H1 (cell line): ENCODE data around the gene DHRS7B. TPM values are rescaled to one million over a fixed set of nuclear protein-coding genes. Genes with fewer than 3 reads are reported as not detected.

ENCODE experiments used
- CTCF ChIA-PET: fragments of 300-600 bp; sonication (Branson Sonifier 250); formaldehyde crosslinking; loops from one replicate; lab custom pipeline; 2021; ENCODE audit not compliant: partially characterized antibody; lab: Charles Lee
- POLR2A ChIA-PET: fragments of 300-600 bp; sonication (Branson Sonifier 250); formaldehyde crosslinking; loops from one replicate; lab custom pipeline; 2021; ENCODE audit warnings: inconsistent platforms; ENCODE audit not compliant: partially characterized antibody; lab: Charles Lee
- DNase-seq, 2 experiments: peaks; one replicate each; pipeline versions ENCODE4 v3.0.0 to v3.0.0-alpha.2; 2010 to 2022; ENCODE audit warnings: low spot score in 2 of 2, low read depth in 1 of 2, mixed read lengths in 1 of 2
- FAIRE-seq: peaks from 2 replicates; lab custom pipeline; 2011; peaks lifted over from hg19 to GRCh38; lab: Jason Lieb, UNC
- H2AFZ ChIP-seq: 2 replicates; pipeline ENCODE4 v1.8.1; 2012; ENCODE audit warnings: low read length, inconsistent platforms
- H2AK5ac ChIP-seq: 2 replicates; pipeline ENCODE4 v1.6.1; 2013; ENCODE audit warnings: low read depth, low read length
- H2BK120ac ChIP-seq: replicated peaks from 2 replicates; pipeline ENCODE3; 2013; ENCODE audit warnings: low read depth, low read length, inconsistent platforms
- H2BK12ac ChIP-seq: 2 replicates; pipeline ENCODE4 v1.6.1; 2013; ENCODE audit warnings: low read depth, low read length
- H2BK15ac ChIP-seq: 2 replicates; pipeline ENCODE4 v1.6.1; 2013; ENCODE audit warnings: low read length
- H2BK20ac ChIP-seq: 2 replicates; pipeline ENCODE4 v1.6.1; 2013; ENCODE audit warnings: low read length
- H2BK5ac ChIP-seq: 2 replicates; pipeline ENCODE4 v1.6.1; 2013; ENCODE audit warnings: low read depth, low read length
- H3K14ac ChIP-seq: 2 replicates; pipeline ENCODE4 v1.6.1; 2013; ENCODE audit warnings: inconsistent platforms; ENCODE audit not compliant: insufficient read length
- H3K18ac ChIP-seq: 2 replicates; pipeline ENCODE4 v1.6.1; 2013; ENCODE audit warnings: low read length; ENCODE audit errors: extremely low read depth
- H3K23ac ChIP-seq: 2 replicates; pipeline ENCODE4 v1.6.1; 2013; ENCODE audit warnings: inconsistent platforms; ENCODE audit not compliant: insufficient read length
- H3K23me2 ChIP-seq: 2 replicates; pipeline ENCODE4 v1.6.1; 2013; ENCODE audit warnings: low read depth, low read length
- H3K27ac ChIP-seq: 2 replicates; pipeline ENCODE4 v1.6.1; 2011; ENCODE audit warnings: low read depth, low read length, inconsistent platforms
- H3K27me3 ChIP-seq, 4 experiments: replicated peaks in 1 of 4; 1 replicate in 1 of 4; 2 replicates in 3 of 4; pipeline versions ENCODE4 v1.6.1 to v1.8.1; 2011 to 2013; ENCODE audit warnings: low read length in 3 of 4, mild to moderate bottlenecking in 3 of 4, inconsistent platforms in 2 of 4, mixed read lengths in 2 of 4, moderate library complexity in 1 of 4; ENCODE audit not compliant: control insufficient read depth in 3 of 4, insufficient read depth in 3 of 4; ENCODE audit errors: extremely low read depth in 1 of 4
- H3K36me3 ChIP-seq, 4 experiments: 2 replicates each; pipeline versions ENCODE4 v1.6.1 to v1.8.1; 2011 to 2013; ENCODE audit warnings: mild to moderate bottlenecking in 4 of 4, low read length in 3 of 4, moderate library complexity in 2 of 4, control low read depth in 1 of 4, inconsistent platforms in 1 of 4; ENCODE audit not compliant: insufficient read depth in 4 of 4, control insufficient read depth in 2 of 4
- H3K4ac ChIP-seq: replicated peaks from 2 replicates; pipeline ENCODE3; 2013; ENCODE audit warnings: low read length, low read depth, mixed read lengths, inconsistent platforms; ENCODE audit not compliant: insufficient read length
- H3K4me1 ChIP-seq, 4 experiments: replicated peaks in 1 of 4; 1 replicate in 1 of 4; 2 replicates in 3 of 4; pipeline versions ENCODE4 v1.6.1 to v1.8.1; 2011 to 2013; ENCODE audit warnings: low read length in 3 of 4, inconsistent platforms in 2 of 4, mixed read lengths in 1 of 4; ENCODE audit not compliant: insufficient read depth in 4 of 4, control insufficient read depth in 3 of 4
- H3K4me2 ChIP-seq, 2 experiments: 2 replicates each; pipeline versions ENCODE4 v1.6.1 to v1.8.1; 2011 to 2013; ENCODE audit warnings: low read depth in 2 of 2, low read length in 2 of 2, control low read depth in 1 of 2, inconsistent platforms in 1 of 2, mild to moderate bottlenecking in 1 of 2; ENCODE audit not compliant: insufficient read depth in 1 of 2
- H3K4me3 ChIP-seq, 4 experiments: fragments of 200-600, 300-600 bp in 1 of 4; sonication (generic), shearing (Covaris generic), sonication (Bioruptor Twin) in 1 of 4; 2 replicates each; pipeline versions ENCODE4 v1.5.1 to v1.8.1; 2011 to 2016; ENCODE audit warnings: low read length in 4 of 4, low read depth in 3 of 4, control low read depth in 2 of 4, inconsistent platforms in 2 of 4, mild to moderate bottlenecking in 2 of 4, mixed read lengths in 1 of 4, moderate library complexity in 1 of 4; ENCODE audit not compliant: insufficient read depth in 2 of 4; ENCODE audit errors: extremely low read depth in 1 of 4
- H3K56ac ChIP-seq: replicated peaks from 2 replicates; pipeline ENCODE3; 2013; ENCODE audit warnings: low read depth, mild to moderate bottlenecking, mixed read lengths, low read length, inconsistent platforms; ENCODE audit not compliant: insufficient read length
- H3K79me1 ChIP-seq: 2 replicates; pipeline ENCODE4 v1.6.1; 2013; ENCODE audit warnings: low read depth, low read length, control low read depth
- H3K79me2 ChIP-seq, 2 experiments: 2 replicates each; pipeline versions ENCODE4 v1.6.1 to v1.8.1; 2012 to 2013; ENCODE audit warnings: low read length in 2 of 2, mild to moderate bottlenecking in 2 of 2, inconsistent platforms in 1 of 2; ENCODE audit not compliant: insufficient read depth in 2 of 2, control insufficient read depth in 1 of 2
- H3K9ac ChIP-seq, 4 experiments: replicated peaks in 1 of 4; 1 replicate in 1 of 4; 2 replicates in 3 of 4; pipeline versions ENCODE4 v1.6.1 to v1.8.1; 2011 to 2013; ENCODE audit warnings: low read depth in 3 of 4, low read length in 3 of 4, control low read depth in 2 of 4, mild to moderate bottlenecking in 2 of 4, moderate library complexity in 2 of 4, inconsistent platforms in 1 of 4; ENCODE audit errors: extremely low read depth in 1 of 4
- H3K9me3 ChIP-seq, 2 experiments: 2 replicates each; pipeline versions ENCODE4 v1.6.1 to v1.8.1; 2012 to 2013; ENCODE audit warnings: mild to moderate bottlenecking in 2 of 2, moderate library complexity in 2 of 2, control low read depth in 1 of 2, inconsistent platforms in 1 of 2, low read depth in 1 of 2, low read length in 1 of 2, mixed read lengths in 1 of 2; ENCODE audit not compliant: insufficient read depth in 2 of 2
- H4K20me1 ChIP-seq, 2 experiments: replicated peaks in 1 of 2; 2 replicates each; pipeline versions ENCODE3 to v1.8.1; 2011 to 2013; ENCODE audit warnings: inconsistent platforms in 2 of 2, low read length in 2 of 2, mild to moderate bottlenecking in 1 of 2; ENCODE audit not compliant: insufficient read depth in 2 of 2, control insufficient read depth in 1 of 2
- H4K5ac ChIP-seq: 2 replicates; pipeline ENCODE4 v1.6.1; 2013; ENCODE audit warnings: low read length, low read depth, mixed read lengths, inconsistent platforms; ENCODE audit not compliant: insufficient read length
- H4K8ac ChIP-seq: 2 replicates; pipeline ENCODE4 v1.8.0; 2013; ENCODE audit warnings: mild to moderate bottlenecking, moderate library complexity, low read length, inconsistent platforms; ENCODE audit not compliant: insufficient read depth; ENCODE audit errors: extremely low read depth
- H4K91ac ChIP-seq: replicated peaks from 2 replicates; pipeline ENCODE3; 2013; ENCODE audit warnings: low read length, mixed read lengths, inconsistent platforms; ENCODE audit not compliant: insufficient read length
- CEBPB ChIP-seq: IDR thresholded peaks from 2 replicates; pipeline ENCODE4 v1.6.1; 2012; ENCODE audit warnings: low read depth, low read length
- CREB1 ChIP-seq: IDR thresholded peaks from 2 replicates; pipeline ENCODE4 v1.6.1; 2012; ENCODE audit warnings: inconsistent platforms
- JUND ChIP-seq: IDR thresholded peaks from 2 replicates; pipeline ENCODE4 v1.6.1; 2011; ENCODE audit warnings: mild to moderate bottlenecking, improper control_type of control experiment, low read length
- RAD21 ChIP-seq, 2 experiments: IDR thresholded peaks in 1 of 2; conservative IDR thresholded peaks in 1 of 2; 2 replicates each; pipeline ENCODE4 v1.6.1; 2011; ENCODE audit warnings: low read depth in 2 of 2, low read length in 2 of 2, improper control_type of control experiment in 1 of 2, inconsistent platforms in 1 of 2, mild to moderate bottlenecking in 1 of 2, moderate library complexity in 1 of 2
- RXRA ChIP-seq: IDR thresholded peaks from 2 replicates; pipeline ENCODE4 v1.6.1; 2011; ENCODE audit warnings: low read depth, mild to moderate bottlenecking, low read length, moderate library complexity; ENCODE audit not compliant: insufficient read depth
- TAF1 ChIP-seq: IDR thresholded peaks from 2 replicates; pipeline ENCODE4 v1.6.1; 2011; ENCODE audit warnings: mild to moderate bottlenecking, low read depth, low read length
- WGBS, 2 experiments: shearing (Covaris generic) in 1 of 2; methylation state at CpG; one replicate each; pipeline versions ENCODE4 v1.1.6 to v1.1.7; 2013 to 2015; ENCODE audit warnings: low lambda C conversion rate in 2 of 2, mixed read lengths in 2 of 2, inconsistent platforms in 1 of 2, low coverage in 1 of 2, missing lambda C conversion rate in 1 of 2; ENCODE audit not compliant: insufficient replicate concordance in 2 of 2, insufficient coverage in 1 of 2, insufficient read length in 1 of 2; ENCODE audit errors: extremely low coverage in 1 of 2, missing lambda C conversion rate in 1 of 2; 5-methylcytosine and 5-hydroxymethylcytosine counted together
- polyA plus RNA-seq, 7 experiments: library from polyadenylated mRNA; depleted of rRNA in 3 of 7; stranded (reverse) in 5 of 7; unstranded in 2 of 7; fragments of >200 nt in 5 of 7; fragments of 200-250 nt in 2 of 7; gene quantifications; 1 replicate in 5 of 7; 2 replicates in 1 of 7; 4 replicates in 1 of 7; pipeline versions ENCODE4 v1.2.1 to v1.2.3, GENCODE V29; 2011 to 2013; ENCODE audit warnings: missing spikeins in 2 of 7, mixed read lengths in 2 of 7
- total RNA-seq: library from RNA; stranded (reverse); fragmentation: NEBNext Ultra II Directional; extraction: Animal tissue kit (Norgen Biotek cat#: 25700); gene quantifications from 2 replicates; pipeline ENCODE4 v1.2.1, GENCODE V29; 2021
- TF ChIP-seq, protein P1 (sequence below): IDR thresholded peaks from 2 replicates; pipeline ENCODE4 v1.6.1; 2012; ENCODE audit warnings: inconsistent platforms
- TF ChIP-seq, protein P2 (sequence below), 3 experiments: IDR thresholded peaks; 1 replicate in 2 of 3; 2 replicates in 1 of 3; pipeline versions ENCODE4 v1.5.1 to v1.6.1; 2011; ENCODE audit warnings: low read length in 3 of 3, mild to moderate bottlenecking in 3 of 3, inconsistent platforms in 2 of 3, low read depth in 1 of 3, moderate library complexity in 1 of 3; ENCODE audit not compliant: insufficient read depth in 1 of 3; ENCODE audit errors: control extremely low read depth in 1 of 3

Gene DHRS7B
- total and polyA plus RNA-seq, 2 of the 8 experiments (the other 6 are each of a cell fraction or from before 2014, with no cell fraction given), result 11.0 to 27.9 TPM

DNA sequence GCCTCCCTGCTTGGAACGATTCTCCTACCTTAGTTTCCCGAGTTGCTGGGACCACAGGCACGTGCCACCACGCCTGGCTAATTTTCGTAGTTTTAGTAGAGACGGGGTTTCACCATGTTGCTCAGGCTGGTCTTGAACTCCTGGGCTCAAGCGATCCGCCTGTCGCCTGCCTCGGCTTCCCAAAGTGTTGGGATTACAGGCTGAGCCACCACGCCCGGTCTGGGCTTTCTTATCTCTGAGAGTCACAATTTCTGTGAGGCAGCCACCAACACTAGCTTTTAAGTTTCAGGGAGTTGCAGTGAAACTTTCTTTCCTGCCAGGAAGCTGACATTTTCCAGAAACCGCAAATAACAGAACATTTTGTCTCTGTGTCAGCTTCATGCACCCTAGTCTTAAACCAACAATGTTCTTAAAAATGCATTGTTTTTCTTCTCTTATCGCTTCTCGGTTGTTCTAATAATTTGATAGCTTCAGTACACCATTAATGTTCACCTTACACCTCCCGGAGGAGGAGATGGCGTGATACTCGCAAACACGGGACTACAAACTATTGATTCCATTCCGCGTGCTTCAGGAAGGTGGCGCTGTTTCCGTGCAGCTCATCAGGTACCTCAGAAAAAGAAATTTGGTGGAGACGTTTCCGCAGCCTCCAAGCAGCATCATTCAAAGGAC, 7.4 kb upstream of the DHRS7B start:
- Histone ChIP-seq H3K79me2 (no peaks in the 10 kb centered on the region), H3K4me3 (no peak overlapping the region), H3K4me2 (no peak overlapping the region), H3K14ac (no peak overlapping the region), H3K56ac (no peak overlapping the region), H2BK5ac (no peak overlapping the region)
- POLR2A ChIA-PET, result interaction anchor here (0.8 to 1.4 kb wide), 3 partner anchors 9 to 94 kb away, joined by 3 to 6 read pairs (median 3); partner anchors contain the start of gene TMEM11
- no peak for TF ChIP-seq RXRA
- peak; percentile 78 to 82 for TF ChIP-seq RAD21 (IDR thresholded peaks at IDR 0.05 in 1 of 2, conservative IDR thresholded peaks at IDR 0.05 in 1 of 2; ENCODE audit: low read depth in 2 of 2, low read length in 2 of 2)
- TF ChIP-seq CEBPB, result no peak
- TF ChIP-seq, protein P1, sequence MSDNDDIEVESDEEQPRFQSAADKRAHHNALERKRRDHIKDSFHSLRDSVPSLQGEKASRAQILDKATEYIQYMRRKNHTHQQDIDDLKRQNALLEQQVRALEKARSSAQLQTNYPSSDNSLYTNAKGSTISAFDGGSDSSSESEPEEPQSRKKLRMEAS, result peak; percentile 50; the same call in 1 of the 2 replicates
- TF ChIP-seq, protein P2, sequence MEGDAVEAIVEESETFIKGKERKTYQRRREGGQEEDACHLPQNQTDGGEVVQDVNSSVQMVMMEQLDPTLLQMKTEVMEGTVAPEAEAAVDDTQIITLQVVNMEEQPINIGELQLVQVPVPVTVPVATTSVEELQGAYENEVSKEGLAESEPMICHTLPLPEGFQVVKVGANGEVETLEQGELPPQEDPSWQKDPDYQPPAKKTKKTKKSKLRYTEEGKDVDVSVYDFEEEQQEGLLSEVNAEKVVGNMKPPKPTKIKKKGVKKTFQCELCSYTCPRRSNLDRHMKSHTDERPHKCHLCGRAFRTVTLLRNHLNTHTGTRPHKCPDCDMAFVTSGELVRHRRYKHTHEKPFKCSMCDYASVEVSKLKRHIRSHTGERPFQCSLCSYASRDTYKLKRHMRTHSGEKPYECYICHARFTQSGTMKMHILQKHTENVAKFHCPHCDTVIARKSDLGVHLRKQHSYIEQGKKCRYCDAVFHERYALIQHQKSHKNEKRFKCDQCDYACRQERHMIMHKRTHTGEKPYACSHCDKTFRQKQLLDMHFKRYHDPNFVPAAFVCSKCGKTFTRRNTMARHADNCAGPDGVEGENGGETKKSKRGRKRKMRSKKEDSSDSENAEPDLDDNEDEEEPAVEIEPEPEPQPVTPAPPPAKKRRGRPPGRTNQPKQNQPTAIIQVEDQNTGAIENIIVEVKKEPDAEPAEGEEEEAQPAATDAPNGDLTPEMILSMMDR (IDR thresholded peaks at IDR 0.05; ENCODE audit: control extremely low read depth in 1 of 3, insufficient read depth in 1 of 3, low read depth in 1 of 3, low read length in 3 of 3), result peak; percentile 85 to 92 (median 86)
- peak; percentile 14; the same call in 1 of the 2 replicates for TF ChIP-seq JUND
- 0 out of 2 replicates have a peak, but pooled peaks have one; percentile 17 for TF ChIP-seq TAF1
- TF ChIP-seq CREB1, result peak; percentile 13; the same call in 1 of the 2 replicates
- TF ChIP-seq, all 59 proteins: peak for 6
- DNase-seq (peak in 1 of 2 experiments; percentile 76), FAIRE-seq (peak; percentile 92)
- Histone ChIP-seq H3K23me2 (no peaks in the 10 kb centered on the region), H3K27ac (no peak overlapping the region), H2AK5ac (no peak overlapping the region), H2BK20ac (0 out of 2 replicates have a peak overlapping the region, but pooled peaks have one; percentile 82), H2BK15ac (0 out of 2 replicates have a peak overlapping the region, but pooled peaks have one; percentile 2), H3K4me1 (peaks cover 0 to 3% (median 0%) of the 10 kb centered on the region in 4 experiments; a peak in 1 of 7 replicates), H3K9ac (no peak overlapping the region), H3K18ac (no peak overlapping the region), H3K27me3 (no peaks in the 10 kb centered on the region), H4K5ac (no peak overlapping the region), H3K23ac (no peak overlapping the region), H4K8ac (no peak overlapping the region), H3K79me1 (no peaks in the 10 kb centered on the region), H3K9me3 (no peaks in the 10 kb centered on the region), H2BK12ac (no peak overlapping the region), H3K4ac (no peak overlapping the region), H4K91ac (no peak overlapping the region), H2AFZ (peak overlapping the region; percentile 53; the same call in 1 of the 2 replicates), H3K36me3 (no peaks in the 10 kb centered on the region), H4K20me1 (no peaks in the 10 kb centered on the region), H2BK120ac (no peak overlapping the region)
- CTCF ChIA-PET, result interaction anchor here (0.8 to 4.3 kb wide), 23 partner anchors 8 to 169 kb away, joined by 3 to 29 read pairs (median 4); no protein-coding TSS in a partner anchor
- whole genome bisulfite sequencing, 2 experiments, result 49% methylated on average over 25 of the region's 25 CpGs; no CpG with 5 or more reads in 1 of the 2 experiments
